PFSK-1 (cell line): Measurements from ENCODE around the gene CLPSL1.

ENCODE experiments used
- FOXP2 ChIP-seq: optimal IDR thresholded peaks from 2 replicates; pipeline ENCODE3; 2011; ENCODE audit warnings: borderline replicate concordance, control low read depth, inconsistent platforms; ENCODE audit not compliant: insufficient read depth; ENCODE audit errors: extremely low read length, extremely low read depth
- POLR2AphosphoS5 ChIP-seq: IDR thresholded peaks from 2 replicates; pipeline ENCODE4 v1.6.1; 2012; ENCODE audit warnings: low read depth, mild to moderate bottlenecking, control low read depth, low read length, moderate library complexity
- SIN3A ChIP-seq: IDR thresholded peaks from 2 replicates; pipeline ENCODE4 v1.6.1; 2012; ENCODE audit warnings: mild to moderate bottlenecking, low read length, moderate library complexity, borderline replicate concordance; ENCODE audit not compliant: insufficient read depth
- TAF1 ChIP-seq: IDR thresholded peaks from 2 replicates; pipeline ENCODE4 v1.6.1; 2012; ENCODE audit warnings: low read length, control low read depth, borderline replicate concordance; ENCODE audit not compliant: insufficient read depth
- TF ChIP-seq, protein P1 (sequence below), 2 experiments: IDR thresholded peaks; 2 replicates each; pipeline versions ENCODE4 v1.6.1 to v1.8.0; 2011 to 2012; ENCODE audit warnings: low read depth in 2 of 2, low read length in 2 of 2, control low read depth in 1 of 2, inconsistent platforms in 1 of 2, mild to moderate bottlenecking in 1 of 2, moderate library complexity in 1 of 2; ENCODE audit not compliant: insufficient read depth in 1 of 2

CLPSL1 gene

DNA sequence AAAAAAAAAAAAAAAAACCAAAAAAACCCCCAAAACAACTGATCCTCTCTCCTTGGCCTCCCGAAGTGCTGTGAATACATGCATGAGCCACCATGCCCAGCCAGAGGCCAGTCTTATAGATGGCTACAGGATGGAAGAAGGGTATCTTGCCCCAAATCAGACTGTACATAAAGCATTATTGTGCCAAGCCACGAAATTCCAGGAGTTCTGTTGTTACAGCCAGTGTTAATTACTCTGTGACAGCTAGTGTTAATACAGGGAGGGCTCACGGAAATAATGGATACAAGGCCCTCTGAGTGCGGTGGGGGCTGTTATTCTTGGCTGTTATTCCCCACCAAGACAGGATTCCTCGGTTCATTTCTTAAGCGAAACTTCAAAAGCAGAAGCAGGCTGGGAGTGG is 5.8 kb upstream of the CLPSL1 start:
- TF ChIP-seq TAF1 (no peak), POLR2AphosphoS5 (no peak), FOXP2 (no peak), SIN3A (no peak)
- TF ChIP-seq, protein P1, sequence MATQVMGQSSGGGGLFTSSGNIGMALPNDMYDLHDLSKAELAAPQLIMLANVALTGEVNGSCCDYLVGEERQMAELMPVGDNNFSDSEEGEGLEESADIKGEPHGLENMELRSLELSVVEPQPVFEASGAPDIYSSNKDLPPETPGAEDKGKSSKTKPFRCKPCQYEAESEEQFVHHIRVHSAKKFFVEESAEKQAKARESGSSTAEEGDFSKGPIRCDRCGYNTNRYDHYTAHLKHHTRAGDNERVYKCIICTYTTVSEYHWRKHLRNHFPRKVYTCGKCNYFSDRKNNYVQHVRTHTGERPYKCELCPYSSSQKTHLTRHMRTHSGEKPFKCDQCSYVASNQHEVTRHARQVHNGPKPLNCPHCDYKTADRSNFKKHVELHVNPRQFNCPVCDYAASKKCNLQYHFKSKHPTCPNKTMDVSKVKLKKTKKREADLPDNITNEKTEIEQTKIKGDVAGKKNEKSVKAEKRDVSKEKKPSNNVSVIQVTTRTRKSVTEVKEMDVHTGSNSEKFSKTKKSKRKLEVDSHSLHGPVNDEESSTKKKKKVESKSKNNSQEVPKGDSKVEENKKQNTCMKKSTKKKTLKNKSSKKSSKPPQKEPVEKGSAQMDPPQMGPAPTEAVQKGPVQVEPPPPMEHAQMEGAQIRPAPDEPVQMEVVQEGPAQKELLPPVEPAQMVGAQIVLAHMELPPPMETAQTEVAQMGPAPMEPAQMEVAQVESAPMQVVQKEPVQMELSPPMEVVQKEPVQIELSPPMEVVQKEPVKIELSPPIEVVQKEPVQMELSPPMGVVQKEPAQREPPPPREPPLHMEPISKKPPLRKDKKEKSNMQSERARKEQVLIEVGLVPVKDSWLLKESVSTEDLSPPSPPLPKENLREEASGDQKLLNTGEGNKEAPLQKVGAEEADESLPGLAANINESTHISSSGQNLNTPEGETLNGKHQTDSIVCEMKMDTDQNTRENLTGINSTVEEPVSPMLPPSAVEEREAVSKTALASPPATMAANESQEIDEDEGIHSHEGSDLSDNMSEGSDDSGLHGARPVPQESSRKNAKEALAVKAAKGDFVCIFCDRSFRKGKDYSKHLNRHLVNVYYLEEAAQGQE (IDR thresholded peaks at IDR 0.05; ENCODE audit: insufficient read depth in 1 of 2, low read depth in 2 of 2, low read length in 2 of 2) = no peak

DNA sequence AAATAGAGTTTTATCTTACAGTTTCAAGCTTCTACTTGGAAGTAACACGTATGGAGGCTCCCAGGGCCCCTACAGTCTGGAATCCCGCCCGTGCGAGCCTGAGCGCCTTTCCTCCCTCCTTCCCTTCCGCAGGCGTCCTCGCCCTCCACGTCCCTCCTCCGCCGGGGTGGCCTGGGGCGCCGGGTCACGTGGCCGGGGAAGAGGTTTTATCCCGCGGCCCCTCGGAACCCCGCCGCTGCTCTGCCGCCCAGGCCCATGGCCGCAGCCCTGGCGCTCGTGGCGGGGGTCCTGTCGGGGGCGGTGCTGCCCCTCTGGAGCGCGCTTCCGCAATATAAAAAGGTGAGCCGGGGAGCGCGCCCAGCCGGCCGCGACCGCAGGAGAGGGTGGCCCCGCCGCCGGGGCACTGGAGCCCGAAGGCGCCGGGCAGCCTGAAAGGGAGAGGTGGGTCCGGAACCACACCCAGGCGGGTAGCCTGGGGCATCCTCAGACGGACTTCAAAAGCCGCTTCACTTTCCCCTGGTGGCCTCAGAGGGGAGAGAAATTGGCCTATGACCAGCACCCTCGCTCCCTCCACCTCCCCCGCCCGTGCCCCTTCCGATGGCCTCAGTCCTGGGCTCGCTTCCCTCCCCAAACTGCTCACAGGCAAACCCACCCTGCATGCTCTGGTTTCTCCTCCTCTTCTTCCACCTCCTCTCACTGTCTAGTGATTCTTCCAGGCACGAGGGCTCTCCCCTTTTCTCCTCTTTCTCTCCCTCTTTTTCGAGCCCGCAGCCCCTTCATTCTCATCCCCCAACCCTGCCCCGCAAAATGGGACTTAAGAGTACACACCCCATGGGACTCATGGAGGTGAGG is 4.2 kb upstream of the CLPSL1 start, which contains the start of gene CLPSL2:
TSS of gene CLPSL2 (plus strand) at position 235 of the 852 bp plus-strand sequence. CDS start at position 256, 21 bp downstream.
- TF ChIP-seq POLR2AphosphoS5 (no peak), SIN3A (no peak), TAF1 (no peak), FOXP2 (no peak)
- TF ChIP-seq, protein P1 (IDR thresholded peaks at IDR 0.05; ENCODE audit: insufficient read depth in 1 of 2, low read depth in 2 of 2, low read length in 2 of 2) = no peak

DNA sequence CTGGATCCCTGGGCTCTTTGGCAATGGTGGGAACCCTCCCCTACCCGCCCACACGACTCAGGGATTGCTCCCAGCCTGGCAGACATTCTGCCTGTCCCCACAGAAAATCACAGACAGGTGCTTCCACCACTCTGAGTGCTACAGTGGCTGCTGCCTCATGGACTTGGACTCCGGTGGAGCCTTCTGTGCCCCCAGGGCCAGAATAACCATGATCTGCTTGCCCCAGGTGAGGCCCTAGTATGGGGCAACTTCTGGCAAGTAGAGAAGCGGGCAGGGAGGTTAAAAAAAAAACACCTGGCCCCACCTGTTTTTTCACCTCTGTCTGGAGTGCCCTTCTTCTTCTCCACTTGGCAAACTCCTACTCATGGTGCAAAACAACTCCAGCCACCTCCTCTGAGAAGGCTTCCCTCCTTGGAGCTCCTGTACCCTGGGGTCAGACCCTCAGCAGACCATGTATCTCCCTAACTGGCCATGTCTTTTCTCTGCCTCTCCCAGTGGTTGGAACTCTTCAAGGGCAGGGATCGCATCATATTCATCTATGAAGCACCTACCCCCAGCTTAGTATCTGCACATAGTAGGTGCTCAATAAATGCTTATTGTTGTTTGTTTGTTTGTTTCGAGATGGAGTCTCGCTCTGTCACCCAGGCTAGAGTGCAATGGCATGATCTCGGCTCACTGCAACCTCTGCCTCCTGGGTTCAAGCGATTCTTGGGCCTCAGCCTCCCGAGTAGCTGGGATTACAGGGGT is 3.3 kb upstream of the CLPSL1 start:
- no peak for TF ChIP-seq FOXP2
- TF ChIP-seq SIN3A = no peak
- no peak for TF ChIP-seq TAF1
- TF ChIP-seq POLR2AphosphoS5 = no peak
- TF ChIP-seq, protein P1 (IDR thresholded peaks at IDR 0.05; ENCODE audit: insufficient read depth in 1 of 2, low read depth in 2 of 2, low read length in 2 of 2) = no peak

DNA sequence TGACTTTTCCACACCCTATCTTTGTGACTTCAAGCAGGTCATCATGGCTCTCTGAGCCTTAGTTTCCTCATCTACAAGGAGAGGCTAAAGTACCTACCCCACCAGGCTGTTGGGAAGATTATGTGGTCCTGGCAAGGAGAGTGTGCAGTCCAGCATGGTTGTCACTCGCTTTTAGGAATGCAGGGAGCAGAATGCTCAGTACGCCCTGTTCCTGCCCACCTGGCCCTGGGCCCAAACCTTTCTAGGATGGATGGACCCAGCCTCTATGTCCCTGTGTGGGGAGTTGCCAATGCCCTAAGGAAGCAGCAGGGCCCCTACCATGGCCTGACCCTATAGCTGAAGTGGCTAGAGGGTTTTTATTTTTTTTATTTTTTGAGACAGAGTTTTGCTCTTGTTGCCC is 2.4 kb upstream of the CLPSL1 start:
- TF ChIP-seq POLR2AphosphoS5 (no peak), SIN3A (no peak), FOXP2 (no peak), TAF1 (no peak)
- TF ChIP-seq, protein P1 (IDR thresholded peaks at IDR 0.05; ENCODE audit: insufficient read depth in 1 of 2, low read depth in 2 of 2, low read length in 2 of 2) = no peak
